ENCODE data around the gene PFDN5. TPM values are rescaled to one million over a fixed set of nuclear protein-coding genes. Genes with fewer than 3 reads are reported as not detected.

The PFDN5 gene
- total RNA-seq, 1 experiment from 2014 or later = 340 TPM

- ATAC-seq = no peak
- BruUV-seq (replicated peaks) = no TSS peak
- TF ChIP-seq CTCF (IDR thresholded peaks at IDR 0.05) = no peak
- TF ChIP-seq REST (IDR thresholded peaks at IDR 0.05; ENCODE audit: insufficient read depth in 1 of 2, low read depth in 2 of 2, low read length in 1 of 2) = no peak
- TF ChIP-seq TCF7L2 (IDR thresholded peaks at IDR 0.05; ENCODE audit: low read depth, low read length) = no peak
- no peak for TF ChIP-seq SIN3A (IDR thresholded peaks at IDR 0.05; ENCODE audit: borderline replicate concordance, insufficient read depth, low read depth, low read length)
- TF ChIP-seq POLR2AphosphoS5 (IDR thresholded peaks at IDR 0.05; ENCODE audit: low read depth, low read length) = no peak
Observed at GRCh38 chr12:53326460-53327185, 31.3 kb downstream of the PFDN5 start.

GRCh38 chr12:53327435-53328042 is 32.2 kb downstream of the PFDN5 start:
- Histone ChIP-seq H3K36me3 (ENCODE audit: control insufficient read depth, insufficient read depth, low read length) (no peaks in the 10 kb centered on the region), H3K27ac (ENCODE audit: low read length) (no peak overlapping the region), H3K9me3 (ENCODE audit: control insufficient read depth, insufficient read depth, low read depth, low read length) (no peaks in the 10 kb centered on the region), H3K4me3 (ENCODE audit: low read depth in 2 of 2, low read length in 2 of 2) (no peak overlapping the region), H3K4me1 (ENCODE audit: control insufficient read depth, insufficient read depth, low read length) (peaks cover 11% of the 10 kb centered on the region), H3K27me3 (ENCODE audit: control insufficient read depth, insufficient read depth, low read length) (no peaks in the 10 kb centered on the region)
- no peak for ATAC-seq
- intact Hi-C loops (cut with micrococcal nuclease; ENCODE audit: unreplicated experiment) (loop anchor here (2.0 kb wide), 1 partner anchor 93 kb away; no protein-coding TSS in a partner anchor), in situ Hi-C loops (cut with HindIII; ENCODE audit: low pct_unique_long_range_greater_than_20kb, low sequenced_read_pairs) (no loop called here)
- DNase-seq (ENCODE audit: low read depth, low spot score) = no peak
- CTCF ChIA-PET = interaction anchor here (0.6 to 2.5 kb wide), 6 partner anchors 18 to 154 kb away, joined by 3 to 19 read pairs (median 4); no protein-coding TSS in a partner anchor
- TF ChIP-seq CTCF (IDR thresholded peaks at IDR 0.05) = no peak; the same call in 1 of the 2 replicates
- POLR2A ChIA-PET = interaction anchor here (0.8 to 1.2 kb wide), 2 partner anchors 25 to 94 kb away, joined by 3 to 4 read pairs; no protein-coding TSS in a partner anchor
- no TSS peak for BruUV-seq (replicated peaks)

More at GRCh38 chr12:53326460-53327185, 31.3 kb downstream of the PFDN5 start:
- Histone ChIP-seq H3K4me3 (ENCODE audit: low read depth in 2 of 2, low read length in 2 of 2) (no peak overlapping the region), H3K27me3 (ENCODE audit: control insufficient read depth, insufficient read depth, low read length) (no peaks in the 10 kb centered on the region), H3K36me3 (ENCODE audit: control insufficient read depth, insufficient read depth, low read length) (no peaks in the 10 kb centered on the region), H3K27ac (ENCODE audit: low read length) (no peak overlapping the region), H3K4me1 (ENCODE audit: control insufficient read depth, insufficient read depth, low read length) (peaks cover 14% of the 10 kb centered on the region), H3K9me3 (ENCODE audit: control insufficient read depth, insufficient read depth, low read depth, low read length) (no peaks in the 10 kb centered on the region)
- no peak for DNase-seq (ENCODE audit: low read depth, low spot score)
- ChIA-PET CTCF (interaction anchor here (0.6 to 2.5 kb wide), 4 partner anchors 19 to 95 kb away, joined by 4 to 19 read pairs (median 5); no protein-coding TSS in a partner anchor), POLR2A (interaction anchor here (0.8 to 1.2 kb wide), 2 partner anchors 26 to 95 kb away, joined by 3 to 4 read pairs; no protein-coding TSS in a partner anchor)
- in situ Hi-C loops (cut with HindIII; ENCODE audit: low pct_unique_long_range_greater_than_20kb, low sequenced_read_pairs) (no loop called here), intact Hi-C loops (cut with micrococcal nuclease; ENCODE audit: unreplicated experiment) (loop anchor here (2.0 kb wide), 1 partner anchor 94 kb away; no protein-coding TSS in a partner anchor)

Measured in Panc1 (cell line).